Left renal pelvis (tissue), 4 donors: ENCODE measurements around the gene ABLIM1. TPM values are rescaled to one million over a fixed set of nuclear protein-coding genes. Genes with fewer than 3 reads are reported as not detected.

Experiments used
- DNase-seq, 4 donors: peaks; one replicate each; pipeline ENCODE4 v3.0.0-alpha.2; 2013; ENCODE audit warnings: low read depth in 4 of 4, low spot score in 3 of 4
- polyA plus RNA-seq, 4 donors: library from polyadenylated mRNA; unstranded; fragments of 120-200 nt; gene quantifications; one replicate each; pipeline ENCODE4 v1.2.1, GENCODE V29; 2013; ENCODE audit not compliant: insufficient read length in 4 of 4

Gene ABLIM1
- polyA plus RNA-seq, 4 donors = 91.3 to 111 (median 103) TPM

- DNase-seq = no peak
These were observed 106.5 kb downstream of the ABLIM1 start for GRCh38 chr10:114551636-114551972.

GRCh38 chr10:114550756-114551635 is 107.1 kb downstream of the ABLIM1 start:
- peak in 1 of 4 donors; percentile 25 for DNase-seq

- no peak for DNase-seq
These were observed 109.4 kb downstream of the ABLIM1 start for GRCh38 chr10:114548662-114549061.

GRCh38 chr10:114547514-114547913 is 110.6 kb downstream of the ABLIM1 start:
- no peak for DNase-seq

- DNase-seq = no peak
These were observed 111.0 kb downstream of the ABLIM1 start for GRCh38 chr10:114547056-114547455.

GRCh38 chr10:114545819-114546218 is 112.3 kb downstream of the ABLIM1 start:
- DNase-seq = no peak

GRCh38 chr10:114545071-114545470 is 113.0 kb downstream of the ABLIM1 start:
- no peak for DNase-seq

GRCh38 chr10:114544045-114544659 is 113.9 kb downstream of the ABLIM1 start:
- no peak for DNase-seq

GRCh38 chr10:114543456-114543855 is 114.6 kb downstream of the ABLIM1 start:
- no peak for DNase-seq

- DNase-seq = no peak
These were observed 115.7 kb downstream of the ABLIM1 start for GRCh38 chr10:114542373-114542772.

GRCh38 chr10:114541797-114542160 is 116.3 kb downstream of the ABLIM1 start:
- no peak for DNase-seq

GRCh38 chr10:114541081-114541796 is 116.8 kb downstream of the ABLIM1 start:
- no peak for DNase-seq

GRCh38 chr10:114540236-114540635 is 117.8 kb downstream of the ABLIM1 start:
- no peak for DNase-seq

GRCh38 chr10:114539623-114540022 is 118.5 kb downstream of the ABLIM1 start:
- DNase-seq = no peak

GRCh38 chr10:114538181-114538906 is 119.7 kb downstream of the ABLIM1 start:
- DNase-seq = no peak

- no peak for DNase-seq
These were observed 120.3 kb downstream of the ABLIM1 start for GRCh38 chr10:114537736-114538135.

- DNase-seq = no peak
These were observed 123.5 kb downstream of the ABLIM1 start for GRCh38 chr10:114534571-114534981.

GRCh38 chr10:114532226-114532625 is 125.8 kb downstream of the ABLIM1 start:
- no peak for DNase-seq

GRCh38 chr10:114526504-114527238 is 131.4 kb downstream of the ABLIM1 start:
- peak; percentile 72 to 84 (median 75) for DNase-seq

- no peak for DNase-seq
These were observed 132.0 kb downstream of the ABLIM1 start for GRCh38 chr10:114526126-114526503.
